ENCODE measurements around the gene ARHGEF28.

Gene ARHGEF28

GRCh38 chr5:73655521-73656160 lies 29.6 kb downstream of the ARHGEF28 start:
- no peak overlapping the region for H3K4me3 ChIP-seq (ENCODE audit: low read depth in 1 of 2, low read length in 1 of 2)
- H3K27me3 ChIP-seq = no peaks in the 10 kb centered on the region
- peaks cover 0 to 7% of the 10 kb centered on the region in 2 experiments for H3K4me1 ChIP-seq (ENCODE audit: control insufficient read depth in 1 of 2, insufficient read depth in 1 of 2, low read depth in 1 of 2, low read length in 1 of 2)
- H3K36me3 ChIP-seq = no peaks in the 10 kb centered on the region
- no peak overlapping the region for H3K27ac ChIP-seq
- TF ChIP-seq, protein P1, sequence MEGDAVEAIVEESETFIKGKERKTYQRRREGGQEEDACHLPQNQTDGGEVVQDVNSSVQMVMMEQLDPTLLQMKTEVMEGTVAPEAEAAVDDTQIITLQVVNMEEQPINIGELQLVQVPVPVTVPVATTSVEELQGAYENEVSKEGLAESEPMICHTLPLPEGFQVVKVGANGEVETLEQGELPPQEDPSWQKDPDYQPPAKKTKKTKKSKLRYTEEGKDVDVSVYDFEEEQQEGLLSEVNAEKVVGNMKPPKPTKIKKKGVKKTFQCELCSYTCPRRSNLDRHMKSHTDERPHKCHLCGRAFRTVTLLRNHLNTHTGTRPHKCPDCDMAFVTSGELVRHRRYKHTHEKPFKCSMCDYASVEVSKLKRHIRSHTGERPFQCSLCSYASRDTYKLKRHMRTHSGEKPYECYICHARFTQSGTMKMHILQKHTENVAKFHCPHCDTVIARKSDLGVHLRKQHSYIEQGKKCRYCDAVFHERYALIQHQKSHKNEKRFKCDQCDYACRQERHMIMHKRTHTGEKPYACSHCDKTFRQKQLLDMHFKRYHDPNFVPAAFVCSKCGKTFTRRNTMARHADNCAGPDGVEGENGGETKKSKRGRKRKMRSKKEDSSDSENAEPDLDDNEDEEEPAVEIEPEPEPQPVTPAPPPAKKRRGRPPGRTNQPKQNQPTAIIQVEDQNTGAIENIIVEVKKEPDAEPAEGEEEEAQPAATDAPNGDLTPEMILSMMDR (IDR thresholded peaks at IDR 0.05) = no peak
- H3K9me3 ChIP-seq = no peaks in the 10 kb centered on the region

- Histone ChIP-seq H3K4me1 (ENCODE audit: control insufficient read depth in 1 of 2, insufficient read depth in 1 of 2, low read depth in 1 of 2, low read length in 1 of 2) (peaks cover 2 to 9% of the 10 kb centered on the region in 2 experiments), H3K4me3 (ENCODE audit: low read depth in 1 of 2, low read length in 1 of 2) (no peak overlapping the region), H3K27me3 (no peaks in the 10 kb centered on the region), H3K27ac (no peak overlapping the region), H3K9me3 (no peaks in the 10 kb centered on the region), H3K36me3 (no peaks in the 10 kb centered on the region)
- TF ChIP-seq, protein P1 (IDR thresholded peaks at IDR 0.05) = no peak
Observed at GRCh38 chr5:73661753-73662152, 35.8 kb downstream of the ARHGEF28 start.

- TF ChIP-seq, protein P1 (IDR thresholded peaks at IDR 0.05) = no peak
- Histone ChIP-seq H3K36me3 (no peaks in the 10 kb centered on the region), H3K9me3 (no peaks in the 10 kb centered on the region), H3K27ac (no peak overlapping the region), H3K27me3 (no peaks in the 10 kb centered on the region), H3K4me3 (ENCODE audit: low read depth in 1 of 2, low read length in 1 of 2) (no peak overlapping the region), H3K4me1 (ENCODE audit: control insufficient read depth in 1 of 2, insufficient read depth in 1 of 2, low read depth in 1 of 2, low read length in 1 of 2) (peaks cover 2 to 9% of the 10 kb centered on the region in 2 experiments)
Observed at GRCh38 chr5:73663161-73663859, 37.3 kb downstream of the ARHGEF28 start.

DNA sequence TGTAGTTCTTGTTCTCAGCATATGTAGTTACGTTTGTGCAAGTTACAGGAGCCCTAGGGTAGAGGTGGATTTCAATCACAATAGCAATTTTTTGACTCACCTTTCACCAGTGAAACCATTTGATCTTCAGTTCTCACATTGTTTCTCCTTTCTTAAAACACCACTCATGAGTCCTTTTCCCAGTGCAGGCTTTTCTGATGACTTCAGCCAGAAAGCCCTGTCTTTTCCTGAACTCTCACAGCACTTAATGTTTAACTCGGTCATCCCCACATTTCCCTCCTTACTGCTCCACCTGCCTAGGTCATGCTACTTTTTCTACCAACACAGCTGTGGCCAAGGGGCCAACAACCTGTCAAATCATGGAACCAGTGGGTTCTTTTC lies 37.9 kb downstream of the ARHGEF28 start:
- Histone ChIP-seq H3K36me3 (no peaks in the 10 kb centered on the region), H3K4me3 (ENCODE audit: low read depth in 1 of 2, low read length in 1 of 2) (no peak overlapping the region), H3K27me3 (no peaks in the 10 kb centered on the region), H3K27ac (no peak overlapping the region), H3K4me1 (ENCODE audit: control insufficient read depth in 1 of 2, insufficient read depth in 1 of 2, low read depth in 1 of 2, low read length in 1 of 2) (peaks cover 2 to 9% of the 10 kb centered on the region in 2 experiments), H3K9me3 (no peaks in the 10 kb centered on the region)
- TF ChIP-seq, protein P1 (IDR thresholded peaks at IDR 0.05) = no peak

DNA sequence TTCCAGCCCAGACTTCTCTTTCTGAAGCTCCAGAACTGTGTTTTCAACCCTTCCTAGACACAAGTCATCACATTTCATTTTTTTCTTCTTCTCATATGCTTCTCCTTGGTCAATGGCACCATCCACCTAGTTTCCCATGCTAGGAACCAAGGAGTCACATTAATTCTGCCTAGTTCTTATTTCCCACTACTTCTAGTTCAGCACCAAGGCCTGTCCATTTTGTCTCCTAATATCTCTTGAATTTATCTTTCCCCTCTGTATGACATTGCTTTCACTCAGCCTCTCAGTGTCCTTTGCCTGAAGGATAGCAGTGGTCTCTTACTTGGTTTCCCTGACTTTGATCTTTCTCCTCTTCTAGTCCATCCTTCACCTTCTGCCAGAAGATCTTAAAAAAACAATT lies 38.8 kb downstream of the ARHGEF28 start:
- H3K27ac ChIP-seq = no peak overlapping the region
- no peaks in the 10 kb centered on the region for H3K36me3 ChIP-seq
- no peaks in the 10 kb centered on the region for H3K27me3 ChIP-seq
- peaks cover 2 to 9% of the 10 kb centered on the region in 2 experiments for H3K4me1 ChIP-seq (ENCODE audit: control insufficient read depth in 1 of 2, insufficient read depth in 1 of 2, low read depth in 1 of 2, low read length in 1 of 2)
- no peak overlapping the region for H3K4me3 ChIP-seq (ENCODE audit: low read depth in 1 of 2, low read length in 1 of 2)
- TF ChIP-seq, protein P1 (IDR thresholded peaks at IDR 0.05) = no peak
- no peaks in the 10 kb centered on the region for H3K9me3 ChIP-seq
